Osteoblast (primary cell): Measurements from ENCODE around the gene STRN3. TPM values are rescaled to one million over a fixed set of nuclear protein-coding genes. Genes with fewer than 3 reads are reported as not detected.
"Not testable (repeated sequence)": the region's sequence is repeated elsewhere in the genome, so short reads cannot be mapped to it uniquely, and the experiment has no call there.

Source experiments
- DNase-seq: peaks from one replicate; pipeline ENCODE4 v3.0.0; 2011; ENCODE audit warnings: low spot score, mixed read lengths; ENCODE audit not compliant: insufficient read length; ENCODE audit errors: missing footprints
- H2AFZ ChIP-seq: 2 replicates; pipeline ENCODE4 v1.6.0; 2011; ENCODE audit warnings: mild to moderate bottlenecking, low read length
- H3K27ac ChIP-seq: 2 replicates; pipeline ENCODE4 v1.5.1; 2011; ENCODE audit warnings: mild to moderate bottlenecking, low read depth, low read length, moderate library complexity
- H3K27me3 ChIP-seq: 2 replicates; pipeline ENCODE4 v1.6.0; 2012; ENCODE audit warnings: mild to moderate bottlenecking, control low read depth, inconsistent platforms, low read length, moderate library complexity; ENCODE audit not compliant: insufficient read depth
- H3K36me3 ChIP-seq: 2 replicates; pipeline ENCODE4 v1.5.1; 2011; ENCODE audit warnings: mild to moderate bottlenecking, low read length, control low read depth, moderate library complexity; ENCODE audit not compliant: insufficient read depth
- H3K4me1 ChIP-seq: 2 replicates; pipeline ENCODE4 v1.5.1; 2011; ENCODE audit warnings: mild to moderate bottlenecking, low read length, control low read depth, moderate library complexity; ENCODE audit not compliant: insufficient read depth
- H3K4me2 ChIP-seq: 2 replicates; pipeline ENCODE4 v1.6.0; 2011; ENCODE audit warnings: mild to moderate bottlenecking, low read length; ENCODE audit not compliant: insufficient read depth
- H3K4me3 ChIP-seq: fragments of 200-600 bp; sonication (generic); 3 replicates; pipeline ENCODE4 v1.5.1; 2012; ENCODE audit warnings: mild to moderate bottlenecking, low read length, inconsistent platforms; ENCODE audit not compliant: insufficient read depth
- H3K79me2 ChIP-seq: 2 replicates; pipeline ENCODE4 v1.6.0; 2012; ENCODE audit warnings: mild to moderate bottlenecking, low read length, control low read depth, inconsistent platforms; ENCODE audit not compliant: insufficient read depth
- H3K9me3 ChIP-seq: 2 replicates; pipeline ENCODE4 v1.5.1; 2011; ENCODE audit warnings: low read depth, low read length, control low read depth
- H4K20me1 ChIP-seq: 2 replicates; pipeline ENCODE4 v1.6.0; 2012; ENCODE audit warnings: mild to moderate bottlenecking, low read length, control low read depth; ENCODE audit not compliant: insufficient read depth
- total RNA-seq: library from RNA; depleted of rRNA; stranded (reverse); fragments of >200 nt; gene quantifications from 2 replicates; pipeline ENCODE4 v1.2.3, GENCODE V29; 2012
- TF ChIP-seq, protein P1 (sequence below): IDR thresholded peaks from 2 replicates; pipeline ENCODE4 v1.5.1; 2011; ENCODE audit warnings: mild to moderate bottlenecking, low read depth, low read length, moderate library complexity; ENCODE audit errors: extremely low read depth

The STRN3 gene
- total RNA-seq, 1 donor = 55.7 TPM

- Histone ChIP-seq H3K36me3 (peaks cover 42% of the 10 kb centered on the region), H3K4me2 (no peak overlapping the region), H3K27ac (no peak overlapping the region), H3K27me3 (no peaks in the 10 kb centered on the region), H3K9me3 (no peaks in the 10 kb centered on the region), H2AFZ (no peak overlapping the region), H3K79me2 (no peaks in the 10 kb centered on the region), H3K4me3 (no peak overlapping the region), H3K4me1 (no peaks in the 10 kb centered on the region), H4K20me1 (no peaks in the 10 kb centered on the region)
- DNase-seq = no peak
- TF ChIP-seq, protein P1, sequence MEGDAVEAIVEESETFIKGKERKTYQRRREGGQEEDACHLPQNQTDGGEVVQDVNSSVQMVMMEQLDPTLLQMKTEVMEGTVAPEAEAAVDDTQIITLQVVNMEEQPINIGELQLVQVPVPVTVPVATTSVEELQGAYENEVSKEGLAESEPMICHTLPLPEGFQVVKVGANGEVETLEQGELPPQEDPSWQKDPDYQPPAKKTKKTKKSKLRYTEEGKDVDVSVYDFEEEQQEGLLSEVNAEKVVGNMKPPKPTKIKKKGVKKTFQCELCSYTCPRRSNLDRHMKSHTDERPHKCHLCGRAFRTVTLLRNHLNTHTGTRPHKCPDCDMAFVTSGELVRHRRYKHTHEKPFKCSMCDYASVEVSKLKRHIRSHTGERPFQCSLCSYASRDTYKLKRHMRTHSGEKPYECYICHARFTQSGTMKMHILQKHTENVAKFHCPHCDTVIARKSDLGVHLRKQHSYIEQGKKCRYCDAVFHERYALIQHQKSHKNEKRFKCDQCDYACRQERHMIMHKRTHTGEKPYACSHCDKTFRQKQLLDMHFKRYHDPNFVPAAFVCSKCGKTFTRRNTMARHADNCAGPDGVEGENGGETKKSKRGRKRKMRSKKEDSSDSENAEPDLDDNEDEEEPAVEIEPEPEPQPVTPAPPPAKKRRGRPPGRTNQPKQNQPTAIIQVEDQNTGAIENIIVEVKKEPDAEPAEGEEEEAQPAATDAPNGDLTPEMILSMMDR = peak; percentile 42
Observed at GRCh38 chr14:30906752-30907658, 119.2 kb downstream of the STRN3 start.

DNA sequence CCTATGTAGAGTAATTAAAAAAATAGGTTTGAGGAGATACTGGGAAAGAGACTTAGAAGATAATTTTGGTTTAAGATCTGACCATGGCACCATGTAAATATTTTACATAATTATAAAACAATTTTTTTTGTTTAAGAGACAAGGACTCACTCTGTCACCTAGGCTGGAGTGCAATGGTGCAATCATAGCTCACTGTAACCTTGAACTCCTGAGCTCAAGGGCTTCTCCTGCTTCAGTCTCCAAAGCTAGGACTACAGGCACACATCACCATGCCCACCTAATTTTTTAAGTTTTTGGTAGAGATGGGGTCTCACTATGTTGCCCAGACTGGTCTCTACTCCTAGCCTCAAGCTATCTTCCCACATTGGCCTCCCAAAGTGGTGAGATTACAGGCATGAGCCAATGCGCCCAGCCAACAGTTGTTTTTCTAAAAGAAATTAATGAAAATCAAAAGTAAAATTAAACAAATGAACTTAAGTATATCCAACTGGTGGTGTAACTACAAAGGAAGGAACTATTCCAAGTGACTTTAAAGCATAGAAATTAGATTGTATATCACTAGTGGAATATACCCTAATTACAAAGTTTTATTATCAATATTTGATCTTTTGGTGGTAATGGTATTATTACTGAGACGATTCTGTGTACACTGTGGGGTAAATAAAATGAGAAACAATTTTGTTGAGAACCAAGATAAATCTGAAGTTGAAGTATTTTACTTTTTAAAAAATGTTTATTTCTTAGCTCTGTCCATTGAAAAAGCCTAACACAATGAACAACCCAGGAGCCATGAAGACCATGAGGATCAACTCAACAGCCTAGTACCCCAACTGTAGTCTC, 122.7 kb downstream of the STRN3 start:
- H3K4me1 ChIP-seq = no peaks in the 10 kb centered on the region
- no peaks in the 10 kb centered on the region for H3K79me2 ChIP-seq
- no peak overlapping the region for H2AFZ ChIP-seq
- DNase-seq = no peak
- no peaks in the 10 kb centered on the region for H3K9me3 ChIP-seq
- H3K27ac ChIP-seq = no peak overlapping the region
- no peaks in the 10 kb centered on the region for H3K27me3 ChIP-seq
- no peaks in the 10 kb centered on the region for H4K20me1 ChIP-seq
- TF ChIP-seq, protein P1 = no peak
- H3K4me2 ChIP-seq = no peak overlapping the region
- H3K4me3 ChIP-seq = no peak overlapping the region
- H3K36me3 ChIP-seq = peaks cover 32% of the 10 kb centered on the region

DNA sequence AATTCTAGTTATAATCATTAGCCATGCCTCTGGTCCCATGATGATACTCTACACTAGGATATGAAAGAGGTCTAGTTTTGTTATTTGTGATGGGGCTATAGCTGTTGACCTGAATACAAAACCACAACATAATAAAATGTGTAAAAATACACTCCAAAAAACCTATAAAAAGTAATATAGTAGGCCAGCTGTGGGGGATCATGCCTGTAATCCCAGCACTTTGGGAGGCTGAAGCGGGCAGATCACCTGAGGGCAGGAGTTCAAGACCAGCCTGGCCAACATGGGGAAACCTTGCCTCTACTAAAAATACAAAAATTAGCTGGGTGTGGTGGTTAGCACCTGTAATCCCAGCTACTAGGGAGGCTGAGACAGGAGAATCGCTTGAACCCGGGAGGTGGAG, 129.1 kb downstream of the STRN3 start:
- not testable (repeated sequence) for H3K4me2 ChIP-seq, H3K27ac ChIP-seq, H3K4me1 ChIP-seq, DNase-seq, H3K4me3 ChIP-seq, H3K27me3 ChIP-seq, H3K9me3 ChIP-seq, H3K79me2 ChIP-seq, H4K20me1 ChIP-seq, H2AFZ ChIP-seq
- peaks cover 36% of the 10 kb centered on the region for H3K36me3 ChIP-seq

- Histone ChIP-seq H3K4me2 (no peak overlapping the region), H3K27me3 (no peaks in the 10 kb centered on the region), H3K4me1 (no peaks in the 10 kb centered on the region), H2AFZ (no peak overlapping the region), H4K20me1 (peaks cover 7% of the 10 kb centered on the region), H3K4me3 (no peak overlapping the region), H3K9me3 (no peaks in the 10 kb centered on the region), H3K27ac (no peak overlapping the region), H3K79me2 (peaks cover 2% of the 10 kb centered on the region), H3K36me3 (peaks cover 33% of the 10 kb centered on the region)
- DNase-seq = no peak
- TF ChIP-seq, protein P1 = no peak
Observed at GRCh38 chr14:30896435-30896834, 129.7 kb downstream of the STRN3 start.
